Measurements from ENCODE around the gene BRI3.

BRI3 gene

GRCh38 chr7:98281757-98282606, 496 bp downstream of the BRI3 start:
- no peak for TF ChIP-seq CTCF (IDR thresholded peaks at IDR 0.05; ENCODE audit: control insufficient read depth, insufficient read depth, low read depth, low read length, missing control alignments)
- DNase-seq (ENCODE audit: low read depth): no peak
- H3K4me3 ChIP-seq (ENCODE audit: control insufficient read depth, low read depth, low read length): peak overlapping the region; percentile 97

GRCh38 chr7:98282703-98283102, 1.2 kb downstream of the BRI3 start:
- DNase-seq (ENCODE audit: low read depth): no peak
- TF ChIP-seq CTCF (IDR thresholded peaks at IDR 0.05; ENCODE audit: control insufficient read depth, insufficient read depth, low read depth, low read length, missing control alignments): no peak
- H3K4me3 ChIP-seq (ENCODE audit: control insufficient read depth, low read depth, low read length): peak overlapping the region; percentile 97

- no peak for TF ChIP-seq CTCF (IDR thresholded peaks at IDR 0.05; ENCODE audit: control insufficient read depth, insufficient read depth, low read depth, low read length, missing control alignments)
- peak; percentile 32 for DNase-seq (ENCODE audit: low read depth)
- H3K4me3 ChIP-seq (ENCODE audit: control insufficient read depth, low read depth, low read length): peak overlapping the region; percentile 97
These were observed 1.8 kb downstream of the BRI3 start for GRCh38 chr7:98283127-98283886.

GRCh38 chr7:98283887-98284222, 2.4 kb downstream of the BRI3 start:
- peak overlapping the region; percentile 97 for H3K4me3 ChIP-seq (ENCODE audit: control insufficient read depth, low read depth, low read length)
- DNase-seq (ENCODE audit: low read depth): no peak
- no peak for TF ChIP-seq CTCF (IDR thresholded peaks at IDR 0.05; ENCODE audit: control insufficient read depth, insufficient read depth, low read depth, low read length, missing control alignments)

- peak; percentile 50 for DNase-seq (ENCODE audit: low read depth)
- H3K4me3 ChIP-seq (ENCODE audit: control insufficient read depth, low read depth, low read length): peak overlapping the region; percentile 97
These were observed 3.0 kb downstream of the BRI3 start for GRCh38 chr7:98284335-98285036.

More at GRCh38 chr7:98284335-98285036, 3.0 kb downstream of the BRI3 start:
- peak; percentile 24 for TF ChIP-seq CTCF (IDR thresholded peaks at IDR 0.05; ENCODE audit: control insufficient read depth, insufficient read depth, low read depth, low read length, missing control alignments)

Data from AG09309 (cell line).